GM10266 (cell line): Measurements from ENCODE around the gene LMOD2.

ENCODE experiments used
- DNase-seq: peaks from one replicate; pipeline ENCODE4 v3.0.0; 2012; ENCODE audit errors: extremely low spot score
- TF ChIP-seq, protein P1 (sequence below): IDR thresholded peaks from 2 replicates; pipeline ENCODE4 v1.5.1; 2012; ENCODE audit warnings: mild to moderate bottlenecking, low read depth; ENCODE audit not compliant: control insufficient read depth, insufficient read depth; ENCODE audit errors: missing control alignments

Gene LMOD2

DNA sequence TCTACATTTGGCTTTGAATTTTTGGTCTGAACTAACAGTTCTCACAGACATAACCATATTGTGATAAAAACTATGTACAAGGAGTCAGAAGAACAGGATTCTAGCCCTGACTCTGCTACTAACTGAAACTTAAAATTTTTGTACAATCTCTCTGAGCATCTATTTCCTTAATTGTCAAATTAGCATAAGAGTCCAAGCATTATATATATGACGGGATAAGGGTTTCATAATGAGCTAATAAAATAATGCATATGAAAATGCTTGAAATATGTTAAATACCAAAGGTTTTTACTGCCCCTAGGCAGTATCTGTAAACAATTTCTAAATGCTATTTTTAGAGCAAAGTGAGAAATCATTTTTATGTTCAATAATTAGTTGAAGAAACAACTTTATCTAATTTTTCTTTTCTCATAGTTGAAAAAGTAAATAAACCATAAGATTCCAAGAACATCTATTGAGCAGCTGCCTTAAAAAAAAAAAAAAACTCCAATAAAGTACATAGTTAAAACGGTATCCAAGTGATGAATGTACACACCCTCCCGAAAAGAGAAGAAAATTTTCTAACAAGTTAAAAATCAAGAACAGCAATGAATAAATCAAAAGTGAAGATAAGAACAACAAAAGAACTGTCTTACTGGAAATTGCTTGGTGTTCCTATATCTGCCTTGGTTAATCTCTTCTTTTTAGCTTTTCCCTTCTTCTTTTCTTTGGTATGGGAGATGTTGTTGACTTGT lies 40.4 kb downstream of the LMOD2 start:
- DNase-seq, result no peak
- TF ChIP-seq, protein P1, sequence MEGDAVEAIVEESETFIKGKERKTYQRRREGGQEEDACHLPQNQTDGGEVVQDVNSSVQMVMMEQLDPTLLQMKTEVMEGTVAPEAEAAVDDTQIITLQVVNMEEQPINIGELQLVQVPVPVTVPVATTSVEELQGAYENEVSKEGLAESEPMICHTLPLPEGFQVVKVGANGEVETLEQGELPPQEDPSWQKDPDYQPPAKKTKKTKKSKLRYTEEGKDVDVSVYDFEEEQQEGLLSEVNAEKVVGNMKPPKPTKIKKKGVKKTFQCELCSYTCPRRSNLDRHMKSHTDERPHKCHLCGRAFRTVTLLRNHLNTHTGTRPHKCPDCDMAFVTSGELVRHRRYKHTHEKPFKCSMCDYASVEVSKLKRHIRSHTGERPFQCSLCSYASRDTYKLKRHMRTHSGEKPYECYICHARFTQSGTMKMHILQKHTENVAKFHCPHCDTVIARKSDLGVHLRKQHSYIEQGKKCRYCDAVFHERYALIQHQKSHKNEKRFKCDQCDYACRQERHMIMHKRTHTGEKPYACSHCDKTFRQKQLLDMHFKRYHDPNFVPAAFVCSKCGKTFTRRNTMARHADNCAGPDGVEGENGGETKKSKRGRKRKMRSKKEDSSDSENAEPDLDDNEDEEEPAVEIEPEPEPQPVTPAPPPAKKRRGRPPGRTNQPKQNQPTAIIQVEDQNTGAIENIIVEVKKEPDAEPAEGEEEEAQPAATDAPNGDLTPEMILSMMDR, result no peak

DNA sequence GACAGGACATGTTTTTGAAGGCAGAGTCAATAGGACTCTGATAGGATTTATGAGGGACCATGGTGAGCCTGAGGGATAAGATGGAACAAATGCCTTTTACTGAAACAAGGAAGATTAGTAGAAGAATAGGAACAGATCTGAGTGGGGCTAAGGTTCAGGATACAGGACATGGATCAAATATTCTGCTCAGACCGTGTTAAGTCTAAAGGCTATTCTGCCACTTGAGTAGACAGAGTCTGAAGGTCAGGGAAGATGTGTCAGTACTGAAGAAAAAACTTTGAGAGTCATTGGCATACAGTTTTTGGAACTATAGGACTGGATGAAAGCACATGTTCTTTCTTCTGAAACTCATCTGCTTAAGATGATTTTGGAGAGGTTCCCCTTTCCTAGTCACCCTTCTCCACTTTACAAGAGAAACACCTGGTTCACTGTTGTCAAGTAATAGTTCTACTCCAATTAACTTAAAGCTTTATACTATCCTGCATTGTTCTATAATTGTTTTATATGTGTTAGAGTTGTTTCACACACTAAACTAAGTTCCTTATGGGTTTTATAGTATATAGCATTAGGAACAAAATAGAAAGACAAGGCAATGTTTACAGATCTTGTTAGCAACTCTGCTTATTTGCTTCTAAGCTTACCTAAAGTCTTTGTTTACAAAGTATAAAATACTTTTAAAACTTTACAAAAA lies 49.7 kb downstream of the LMOD2 start:
- TF ChIP-seq, protein P1, result no peak
- no peak for DNase-seq

DNA sequence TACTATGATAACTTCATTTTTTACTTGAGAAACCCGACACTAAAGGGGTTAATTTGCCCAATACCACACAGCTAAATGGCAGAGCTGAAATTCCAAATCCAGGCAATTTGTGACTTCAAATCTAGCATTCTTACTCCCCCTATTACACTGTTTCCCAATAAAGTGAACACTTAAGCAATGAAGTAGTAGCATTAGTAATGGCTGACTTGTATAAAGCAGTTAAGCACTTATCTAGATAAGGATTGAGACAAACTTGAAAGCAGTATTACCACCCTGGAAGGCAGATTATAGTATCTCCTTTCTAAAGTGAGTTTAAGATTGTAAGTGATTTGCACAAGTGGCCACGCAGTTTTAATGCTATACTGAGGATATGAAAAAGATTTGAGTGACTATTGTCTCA lies 53.9 kb downstream of the LMOD2 start:
- TF ChIP-seq, protein P1, result no peak
- no peak for DNase-seq

DNA sequence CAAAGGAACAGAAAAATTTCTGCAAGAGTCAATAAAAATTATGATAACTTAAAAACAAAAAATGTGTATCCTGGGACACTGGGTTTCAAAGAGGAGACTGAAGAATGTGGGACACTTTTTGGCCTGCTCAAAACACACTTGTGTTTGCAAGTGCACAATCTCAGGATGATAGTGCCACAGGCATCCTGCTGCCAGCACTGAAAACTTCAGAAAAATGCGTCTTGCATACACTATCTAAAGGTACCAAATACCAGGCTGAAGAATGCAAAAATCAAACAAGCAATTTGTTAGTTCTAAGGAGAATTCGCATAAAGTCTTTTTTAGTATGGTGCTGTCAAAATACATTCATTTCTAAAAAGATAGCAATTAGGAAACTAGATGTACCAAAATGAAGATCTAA lies 55.0 kb downstream of the LMOD2 start:
- DNase-seq, result no peak
- TF ChIP-seq, protein P1, result no peak

DNA sequence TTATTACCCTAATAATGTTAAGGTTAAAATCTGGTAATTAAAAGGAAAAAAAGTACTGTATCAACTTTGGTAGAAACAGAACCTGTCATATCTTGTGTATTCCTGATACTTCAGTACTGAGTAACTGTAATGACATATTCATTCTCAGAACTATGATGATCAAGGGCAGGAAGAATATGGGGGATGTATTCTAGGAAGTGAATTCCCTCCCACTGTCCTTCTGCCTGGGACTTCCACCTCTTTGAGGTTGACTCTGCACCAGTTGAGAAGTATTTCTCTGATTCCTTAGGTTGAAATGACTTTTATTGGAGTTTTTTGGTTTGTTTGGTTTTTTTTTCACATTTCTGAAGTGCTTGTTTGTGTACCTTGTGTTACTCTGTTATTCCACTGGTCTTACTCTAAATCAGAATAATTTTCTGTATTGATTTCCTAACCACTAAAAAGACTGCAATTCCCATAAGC lies 56.2 kb downstream of the LMOD2 start:
- no peak for DNase-seq
- TF ChIP-seq, protein P1, result no peak

DNA sequence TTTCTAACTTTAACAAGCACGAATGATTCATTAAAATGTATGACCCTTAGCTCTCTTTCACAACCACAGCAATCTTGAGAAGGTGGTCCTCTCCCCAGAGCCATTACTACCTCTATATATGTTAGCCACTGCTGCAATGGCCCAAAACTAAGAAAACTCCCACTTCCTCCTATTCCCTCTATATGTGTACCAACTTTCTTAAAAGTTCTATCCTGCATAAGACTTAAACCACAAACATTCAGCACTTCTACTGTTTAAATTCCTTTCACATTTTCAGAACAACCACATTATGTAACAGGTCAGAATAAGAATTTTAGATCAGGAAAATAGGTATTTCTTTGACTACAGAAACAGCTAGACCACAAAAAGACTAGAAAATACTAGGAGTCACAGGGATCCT lies 57.0 kb downstream of the LMOD2 start:
- TF ChIP-seq, protein P1, result no peak
- DNase-seq, result no peak
